Measurements from ENCODE around the gene CAV1. TPM values are rescaled to one million over a fixed set of nuclear protein-coding genes. Genes with fewer than 3 reads are reported as not detected.

CAV1 gene
- total RNA-seq, 1 donor from 2014 or later, result 0.84 TPM

- DNase-seq (ENCODE audit: low spot score, unreplicated experiment), result no peak
- peaks cover 1% of the 10 kb centered on the region for H3K4me1 Mint-ChIP-seq (ENCODE audit: low read depth)
- H3K27ac Mint-ChIP-seq, result no peak overlapping the region
- H3K27me3 Mint-ChIP-seq, result peaks cover 3% of the 10 kb centered on the region
- no peak overlapping the region for H3K4me3 Mint-ChIP-seq (ENCODE audit: low read depth)
- no peaks in the 10 kb centered on the region for H3K36me3 Mint-ChIP-seq (ENCODE audit: insufficient read depth)
- no peaks in the 10 kb centered on the region for H3K9me3 Mint-ChIP-seq (ENCODE audit: low read depth)
- no peak for TF ChIP-seq CTCF (IDR thresholded peaks at IDR 0.05; ENCODE audit: unreplicated experiment)
These were observed 32.3 kb downstream of the CAV1 start for GRCh38 chr7:116557066-116557585.

GRCh38 chr7:116557901-116558300 lies 33.1 kb downstream of the CAV1 start:
- Mint-ChIP-seq H3K4me1 (ENCODE audit: low read depth) (peaks cover 1% of the 10 kb centered on the region), H3K36me3 (ENCODE audit: insufficient read depth) (no peaks in the 10 kb centered on the region), H3K9me3 (ENCODE audit: low read depth) (no peaks in the 10 kb centered on the region), H3K27me3 (peaks cover 3% of the 10 kb centered on the region), H3K4me3 (ENCODE audit: low read depth) (no peak overlapping the region), H3K27ac (no peak overlapping the region)
- DNase-seq (ENCODE audit: low spot score, unreplicated experiment), result no peak
- no peak for TF ChIP-seq CTCF (IDR thresholded peaks at IDR 0.05; ENCODE audit: unreplicated experiment)

- no peak for TF ChIP-seq CTCF (IDR thresholded peaks at IDR 0.05; ENCODE audit: unreplicated experiment)
- peaks cover 5% of the 10 kb centered on the region for H3K27me3 Mint-ChIP-seq
- H3K4me1 Mint-ChIP-seq (ENCODE audit: low read depth), result peaks cover 1% of the 10 kb centered on the region
- no peak overlapping the region for H3K4me3 Mint-ChIP-seq (ENCODE audit: low read depth)
- DNase-seq (ENCODE audit: low spot score, unreplicated experiment), result no peak
- H3K36me3 Mint-ChIP-seq (ENCODE audit: insufficient read depth), result no peaks in the 10 kb centered on the region
- H3K9me3 Mint-ChIP-seq (ENCODE audit: low read depth), result no peaks in the 10 kb centered on the region
- H3K27ac Mint-ChIP-seq, result no peak overlapping the region
These were observed 35.5 kb downstream of the CAV1 start for GRCh38 chr7:116560021-116560970.

- no peaks in the 10 kb centered on the region for H3K9me3 Mint-ChIP-seq (ENCODE audit: low read depth)
- TF ChIP-seq CTCF (IDR thresholded peaks at IDR 0.05; ENCODE audit: unreplicated experiment), result no peak
- H3K4me1 Mint-ChIP-seq (ENCODE audit: low read depth), result peaks cover 1% of the 10 kb centered on the region
- no peak overlapping the region for H3K27ac Mint-ChIP-seq
- DNase-seq (ENCODE audit: low spot score, unreplicated experiment), result no peak
- H3K27me3 Mint-ChIP-seq, result peaks cover 5% of the 10 kb centered on the region
- H3K36me3 Mint-ChIP-seq (ENCODE audit: insufficient read depth), result no peaks in the 10 kb centered on the region
- no peak overlapping the region for H3K4me3 Mint-ChIP-seq (ENCODE audit: low read depth)
These were observed 37.1 kb downstream of the CAV1 start for GRCh38 chr7:116561697-116562483.

GRCh38 chr7:116562529-116563121 lies 37.8 kb downstream of the CAV1 start:
- H3K4me3 Mint-ChIP-seq (ENCODE audit: low read depth), result no peak overlapping the region
- DNase-seq (ENCODE audit: low spot score, unreplicated experiment), result no peak
- peaks cover 1% of the 10 kb centered on the region for H3K4me1 Mint-ChIP-seq (ENCODE audit: low read depth)
- no peak overlapping the region for H3K27ac Mint-ChIP-seq
- no peaks in the 10 kb centered on the region for H3K9me3 Mint-ChIP-seq (ENCODE audit: low read depth)
- no peaks in the 10 kb centered on the region for H3K36me3 Mint-ChIP-seq (ENCODE audit: insufficient read depth)
- no peak for TF ChIP-seq CTCF (IDR thresholded peaks at IDR 0.05; ENCODE audit: unreplicated experiment)
- peaks cover 5% of the 10 kb centered on the region for H3K27me3 Mint-ChIP-seq
